ENCODE measurements around the gene PCDHB7. TPM values are rescaled to one million over a fixed set of nuclear protein-coding genes. Genes with fewer than 3 reads are reported as not detected.
"Not testable (repeated sequence)": the region's sequence is repeated elsewhere in the genome, so short reads cannot be mapped to it uniquely, and the experiment has no call there.

Gene PCDHB7
- total and polyA plus RNA-seq, 12 donors, result 0.32 to 2.9 (median 1.1) TPM

DNA sequence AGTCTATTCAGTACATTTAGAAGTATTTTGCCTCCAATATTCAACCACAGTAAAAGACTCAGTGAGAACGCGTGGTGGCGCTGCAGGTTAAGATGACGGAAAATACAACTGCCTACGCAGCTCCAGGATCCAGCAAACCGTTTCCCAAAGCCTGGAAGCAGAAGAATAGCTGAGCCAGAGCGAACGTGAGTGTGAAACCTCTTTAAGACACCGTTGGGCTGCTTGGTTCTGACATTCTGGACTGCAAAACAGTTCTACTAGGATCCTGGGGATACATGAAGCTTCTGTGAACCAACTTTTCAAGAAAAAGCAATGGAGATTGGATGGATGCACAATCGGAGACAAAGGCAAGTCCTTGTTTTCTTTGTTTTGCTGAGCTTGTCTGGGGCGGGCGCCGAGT lies 9.8 kb downstream of the PCDHB7 start, which contains the start of gene PCDHB16:
PCDHB16 (plus strand) TSS at position 140 of the 400 bp plus-strand sequence; CDS start at position 313, 173 bp downstream.
- Histone ChIP-seq H3K4me1 (replicated peaks in 1 of 2) (no peaks in the 10 kb centered on the region), H3K4me3 (no peak within 1 kb of the TSS), H3K36me3 (replicated peaks in 1 of 2) (no peaks in the 10 kb centered on the region), H3K27ac (no peak within 1 kb of the TSS), H3K27me3 (peaks cover 4% of the 10 kb centered on the region), H3K9me3 (replicated peaks in 1 of 3) (no peaks in the 10 kb centered on the region)
- WGBS, 4 donors, result 7 to 15% (median 10%) methylated on average over 13 of the region's 13 CpGs
- intact Hi-C loops (cut with DNase I), result no loop called here
- DNase-seq, result peak in 3 of 7 donors; percentile 23 to 66 (median 29)
- no peak for TF ChIP-seq POLR2A (IDR thresholded peaks at IDR 0.05)
- TF ChIP-seq CTCF (IDR thresholded peaks at IDR 0.05), result peak in 2 of 6 experiments; percentile 16 to 32

DNA sequence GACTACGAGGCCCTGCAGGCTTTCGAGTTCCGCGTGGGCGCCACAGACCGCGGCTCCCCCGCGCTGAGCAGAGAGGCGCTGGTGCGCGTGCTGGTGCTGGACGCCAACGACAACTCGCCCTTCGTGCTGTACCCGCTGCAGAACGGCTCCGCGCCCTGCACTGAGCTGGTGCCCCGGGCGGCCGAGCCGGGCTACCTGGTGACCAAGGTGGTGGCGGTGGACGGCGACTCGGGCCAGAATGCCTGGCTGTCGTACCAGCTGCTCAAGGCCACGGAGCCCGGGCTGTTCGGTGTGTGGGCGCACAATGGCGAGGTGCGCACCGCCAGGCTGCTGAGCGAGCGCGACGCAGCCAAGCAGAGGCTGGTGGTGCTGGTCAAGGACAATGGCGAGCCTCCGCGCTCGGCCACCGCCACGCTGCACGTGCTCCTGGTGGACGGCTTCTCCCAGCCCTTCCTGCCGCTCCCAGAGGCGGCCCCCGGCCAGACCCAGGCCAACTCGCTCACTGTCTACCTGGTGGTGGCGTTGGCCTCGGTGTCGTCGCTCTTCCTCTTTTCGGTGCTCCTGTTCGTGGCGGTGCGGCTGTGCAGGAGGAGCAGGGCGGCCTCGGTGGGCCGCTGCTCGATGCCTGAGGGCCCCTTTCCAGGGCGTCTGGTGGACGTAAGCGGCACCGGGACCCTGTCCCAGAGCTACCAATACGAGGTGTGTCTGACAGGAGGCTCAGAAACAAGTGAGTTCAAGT lies 11.8 kb downstream of the PCDHB7 start:
- H3K4me3 ChIP-seq; H3K4me1 ChIP-seq (replicated peaks in 1 of 2); H3K27ac ChIP-seq; H3K36me3 ChIP-seq (replicated peaks in 1 of 2); H3K27me3 ChIP-seq; H3K9me3 ChIP-seq (replicated peaks in 1 of 3); DNase-seq; intact Hi-C loops (cut with DNase I): not testable (repeated sequence)
- 27 to 57% (median 42%) methylated on average over 6 to 49 of the region's 69 CpGs for WGBS, 4 donors

GRCh38 chr5:141186897-141187512 lies 14.6 kb downstream of the PCDHB7 start, which contains the start of gene PCDHB9:
Gene PCDHB9 (plus strand): TSS chr5:141187161. CDS start chr5:141187319, 158 bp downstream.
- WGBS, 4 donors, result 14 to 18% (median 15%) methylated on average over 7 to 9 of the region's 9 CpGs
- H3K27me3 ChIP-seq, result peaks cover 4% of the 10 kb centered on the region
- intact Hi-C loops (cut with DNase I), result no loop called here
- peak in 2 of 6 experiments; percentile 25 to 37 for TF ChIP-seq CTCF (IDR thresholded peaks at IDR 0.05)
- no peak for TF ChIP-seq POLR2A (IDR thresholded peaks at IDR 0.05)
- H3K27ac ChIP-seq, result no peak within 1 kb of the TSS
- peak within 1 kb of the TSS in 1 of 4 donors; percentile 26 for H3K4me3 ChIP-seq
- peaks cover 0 to 9% (median 0%) of the 10 kb centered on the region in 3 donors for H3K9me3 ChIP-seq (replicated peaks in 1 of 3)
- H3K36me3 ChIP-seq (replicated peaks in 1 of 2), result no peaks in the 10 kb centered on the region
- H3K4me1 ChIP-seq (replicated peaks in 1 of 2), result no peaks in the 10 kb centered on the region
- DNase-seq, result peak in 1 of 7 donors; percentile 3

- WGBS, 4 donors, result 25 to 60% (median 43%) methylated on average over 1 to 33 of the region's 37 CpGs
- H3K9me3 ChIP-seq (replicated peaks in 1 of 3); H3K4me3 ChIP-seq; DNase-seq; H3K4me1 ChIP-seq (replicated peaks in 1 of 2); H3K27me3 ChIP-seq; H3K36me3 ChIP-seq (replicated peaks in 1 of 2); H3K27ac ChIP-seq; intact Hi-C loops (cut with DNase I): not testable (repeated sequence)
Measured at GRCh38 chr5:141188682-141189081, 16.2 kb downstream of the PCDHB7 start.

DNA sequence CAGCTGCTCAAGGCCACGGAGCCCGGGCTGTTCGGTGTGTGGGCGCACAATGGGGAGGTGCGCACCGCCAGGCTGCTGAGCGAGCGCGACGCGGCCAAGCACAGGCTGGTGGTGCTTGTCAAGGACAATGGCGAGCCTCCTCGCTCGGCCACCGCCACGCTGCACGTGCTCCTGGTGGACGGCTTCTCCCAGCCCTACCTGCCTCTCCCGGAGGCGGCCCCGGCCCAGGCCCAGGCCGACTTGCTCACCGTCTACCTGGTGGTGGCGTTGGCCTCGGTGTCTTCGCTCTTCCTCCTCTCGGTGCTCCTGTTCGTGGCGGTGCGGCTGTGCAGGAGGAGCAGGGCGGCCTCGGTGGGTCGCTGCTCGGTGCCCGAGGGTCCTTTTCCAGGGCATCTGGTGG lies 16.7 kb downstream of the PCDHB7 start:
- H3K36me3 ChIP-seq (replicated peaks in 1 of 2); H3K27me3 ChIP-seq; DNase-seq; H3K4me3 ChIP-seq; H3K9me3 ChIP-seq (replicated peaks in 1 of 3); intact Hi-C loops (cut with DNase I); H3K27ac ChIP-seq; H3K4me1 ChIP-seq (replicated peaks in 1 of 2): not testable (repeated sequence)
- WGBS, 4 donors, result 18 to 25% (median 24%) methylated on average over 8 to 25 of the region's 35 CpGs; no CpG with 5 or more reads in 1 of the 4 donors

All from adrenal gland (tissue), 12 donors.